Keratinocyte (primary cell): ENCODE data around the gene MAPK9.

ENCODE experiments used
- EZH2 ChIP-seq: IDR thresholded peaks from one replicate; pipeline ENCODE4 v1.6.1; 2012; ENCODE audit warnings: inconsistent platforms, mild to moderate bottlenecking, low read length, moderate library complexity
- TF ChIP-seq, protein P1 (sequence below), 3 experiments: IDR thresholded peaks in 1 of 3; conservative IDR thresholded peaks in 1 of 3; optimal IDR thresholded peaks in 1 of 3; 2 replicates in 2 of 3; 3 replicates in 1 of 3; pipeline versions ENCODE3 to v1.5.1; 2011; ENCODE audit warnings: low read length in 3 of 3, mild to moderate bottlenecking in 3 of 3, moderate library complexity in 2 of 3, control low read depth in 1 of 3, inconsistent platforms in 1 of 3; ENCODE audit not compliant: insufficient read depth in 2 of 3; ENCODE audit errors: extremely low read depth in 1 of 3

DNA sequence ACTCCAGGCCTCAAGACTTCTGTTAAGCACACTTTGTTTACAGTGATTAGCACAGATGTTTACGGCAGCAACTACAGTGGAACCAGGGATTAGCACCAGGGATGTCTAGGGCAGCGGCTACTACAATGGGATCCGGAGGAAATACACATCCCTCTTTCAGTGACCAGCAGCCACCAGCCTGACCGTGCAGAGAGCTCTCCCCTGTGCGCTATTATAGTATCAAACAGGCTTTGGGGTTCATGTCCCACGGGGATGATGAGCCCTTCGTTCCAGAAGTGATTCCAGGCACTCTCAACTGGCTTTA, 39.7 kb upstream of the MAPK9 start:
- TF ChIP-seq, protein P1, sequence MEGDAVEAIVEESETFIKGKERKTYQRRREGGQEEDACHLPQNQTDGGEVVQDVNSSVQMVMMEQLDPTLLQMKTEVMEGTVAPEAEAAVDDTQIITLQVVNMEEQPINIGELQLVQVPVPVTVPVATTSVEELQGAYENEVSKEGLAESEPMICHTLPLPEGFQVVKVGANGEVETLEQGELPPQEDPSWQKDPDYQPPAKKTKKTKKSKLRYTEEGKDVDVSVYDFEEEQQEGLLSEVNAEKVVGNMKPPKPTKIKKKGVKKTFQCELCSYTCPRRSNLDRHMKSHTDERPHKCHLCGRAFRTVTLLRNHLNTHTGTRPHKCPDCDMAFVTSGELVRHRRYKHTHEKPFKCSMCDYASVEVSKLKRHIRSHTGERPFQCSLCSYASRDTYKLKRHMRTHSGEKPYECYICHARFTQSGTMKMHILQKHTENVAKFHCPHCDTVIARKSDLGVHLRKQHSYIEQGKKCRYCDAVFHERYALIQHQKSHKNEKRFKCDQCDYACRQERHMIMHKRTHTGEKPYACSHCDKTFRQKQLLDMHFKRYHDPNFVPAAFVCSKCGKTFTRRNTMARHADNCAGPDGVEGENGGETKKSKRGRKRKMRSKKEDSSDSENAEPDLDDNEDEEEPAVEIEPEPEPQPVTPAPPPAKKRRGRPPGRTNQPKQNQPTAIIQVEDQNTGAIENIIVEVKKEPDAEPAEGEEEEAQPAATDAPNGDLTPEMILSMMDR (optimal IDR thresholded peaks at IDR 0.05 in 1 of 3, IDR thresholded peaks at IDR 0.05 in 1 of 3, conservative IDR thresholded peaks at IDR 0.05 in 1 of 3; ENCODE audit: extremely low read depth in 1 of 3, insufficient read depth in 2 of 3, low read length in 3 of 3): no peak
- no peak for TF ChIP-seq EZH2
